Measurements from ENCODE around the gene AFF1.

DNA sequence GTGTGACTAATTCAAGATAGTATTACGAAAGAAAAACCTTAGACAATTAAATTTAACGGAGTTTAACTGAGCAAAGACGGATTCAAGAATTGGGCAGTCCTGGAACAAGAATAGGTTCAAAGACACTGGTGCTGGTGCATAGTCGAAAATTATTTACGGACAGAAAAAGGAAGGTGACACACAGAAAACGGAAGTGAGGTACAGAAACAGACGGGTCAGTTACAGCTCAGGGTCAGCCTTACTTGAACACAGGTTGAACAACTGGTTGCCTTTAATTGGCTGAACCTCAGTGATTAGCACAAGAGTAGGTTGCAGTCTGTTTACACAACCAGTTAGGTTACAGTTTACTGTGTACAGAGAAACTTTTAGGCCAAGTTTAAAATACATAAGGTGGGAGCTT lies 254.1 kb downstream of the AFF1 start:
- TF ChIP-seq, protein P1, sequence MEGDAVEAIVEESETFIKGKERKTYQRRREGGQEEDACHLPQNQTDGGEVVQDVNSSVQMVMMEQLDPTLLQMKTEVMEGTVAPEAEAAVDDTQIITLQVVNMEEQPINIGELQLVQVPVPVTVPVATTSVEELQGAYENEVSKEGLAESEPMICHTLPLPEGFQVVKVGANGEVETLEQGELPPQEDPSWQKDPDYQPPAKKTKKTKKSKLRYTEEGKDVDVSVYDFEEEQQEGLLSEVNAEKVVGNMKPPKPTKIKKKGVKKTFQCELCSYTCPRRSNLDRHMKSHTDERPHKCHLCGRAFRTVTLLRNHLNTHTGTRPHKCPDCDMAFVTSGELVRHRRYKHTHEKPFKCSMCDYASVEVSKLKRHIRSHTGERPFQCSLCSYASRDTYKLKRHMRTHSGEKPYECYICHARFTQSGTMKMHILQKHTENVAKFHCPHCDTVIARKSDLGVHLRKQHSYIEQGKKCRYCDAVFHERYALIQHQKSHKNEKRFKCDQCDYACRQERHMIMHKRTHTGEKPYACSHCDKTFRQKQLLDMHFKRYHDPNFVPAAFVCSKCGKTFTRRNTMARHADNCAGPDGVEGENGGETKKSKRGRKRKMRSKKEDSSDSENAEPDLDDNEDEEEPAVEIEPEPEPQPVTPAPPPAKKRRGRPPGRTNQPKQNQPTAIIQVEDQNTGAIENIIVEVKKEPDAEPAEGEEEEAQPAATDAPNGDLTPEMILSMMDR (conservative IDR thresholded peaks at IDR 0.05 in 1 of 2, IDR thresholded peaks at IDR 0.05 in 1 of 2; ENCODE audit: extremely low read depth in 1 of 2, insufficient read depth in 1 of 2, low read depth in 1 of 2, low read length in 2 of 2) = no peak
- no peak for TF ChIP-seq EZH2 (IDR thresholded peaks at IDR 0.05; ENCODE audit: borderline replicate concordance, low read length)

Data from mammary epithelial cell (primary cell).